Measurements from ENCODE around the gene JTB. TPM values are rescaled to one million over a fixed set of nuclear protein-coding genes. Genes with fewer than 3 reads are reported as not detected.
A peak's percentile ranks its signal among the peaks of the same experiment; 100 is the strongest.

JTB gene
- polyA plus RNA-seq, 3 donors = 150 to 391 (median 312) TPM

- H3K36me3 ChIP-seq (replicated peaks in 1 of 2; ENCODE audit: control insufficient read depth in 1 of 2, insufficient read depth in 2 of 2, low read length in 2 of 2) = peaks cover 10 to 27% of the 10 kb centered on the region in 2 donors
- peaks cover 62 to 77% of the 10 kb centered on the region in 2 donors for H3K4me1 ChIP-seq (ENCODE audit: control insufficient read depth in 1 of 2, insufficient read depth in 2 of 2, low read length in 2 of 2)
- H3K4me1 Mint-ChIP-seq = peaks cover 65% of the 10 kb centered on the region
- H3K27me3 Mint-ChIP-seq (ENCODE audit: low read depth in 3 of 3) = no peaks in the 10 kb centered on the region
- H4K20me1 ChIP-seq (ENCODE audit: insufficient read depth, low read length) = peaks cover 42% of the 10 kb centered on the region
- H3K36me3 Mint-ChIP-seq = peaks cover 17 to 31% of the 10 kb centered on the region in 2 donors
- H3K4me3 Mint-ChIP-seq = no peak overlapping the region
- WGBS (ENCODE audit: insufficient coverage) = 98% methylated on average over 11 of the region's 11 CpGs
- no peak overlapping the region for H3K4me3 ChIP-seq (replicated peaks in 1 of 3; ENCODE audit: low read depth in 2 of 3, low read length in 3 of 3)
- no peak overlapping the region for H3K4me2 ChIP-seq (replicated peaks; ENCODE audit: extremely low read depth, low read length, poor library complexity, severe bottlenecking)
- no peaks in the 10 kb centered on the region for H3K9me3 ChIP-seq (replicated peaks in 1 of 2; ENCODE audit: control insufficient read depth in 1 of 2, insufficient read depth in 1 of 2, low read length in 2 of 2)
- no peak overlapping the region for H3K9ac ChIP-seq (ENCODE audit: insufficient read depth, low read length, poor library complexity, severe bottlenecking)
- peaks cover 83% of the 10 kb centered on the region for H3K79me2 ChIP-seq (ENCODE audit: insufficient read depth, low read length)
- no peak for DNase-seq
- intact Hi-C loops (cut with micrococcal nuclease) = loop anchor here in 1 of 2 donors (5.0 kb wide), 1 partner anchor 168 kb away; no protein-coding TSS in a partner anchor
- peaks cover 0 to 4% (median 0%) of the 10 kb centered on the region in 7 donors for H3K9me3 Mint-ChIP-seq
- TF ChIP-seq CTCF (IDR thresholded peaks at IDR 0.05) = no peak
- peak overlapping the region in 5 of 7 donors; percentile 30 to 92 (median 70) for H3K27ac Mint-ChIP-seq
- no peak overlapping the region for H2AFZ ChIP-seq (ENCODE audit: insufficient read depth, low read depth, low read length, poor library complexity, severe bottlenecking)
- no peaks in the 10 kb centered on the region for H3K27me3 ChIP-seq (ENCODE audit: control insufficient read depth in 2 of 2, insufficient read depth in 2 of 2, low read length in 2 of 2)
- H3K27ac ChIP-seq (ENCODE audit: low read depth in 1 of 2, low read length in 2 of 2) = peak overlapping the region in 1 of 2 donors; percentile 11
Measured at GRCh38 chr1:153960206-153960605, 17.3 kb downstream of the JTB start.

GRCh38 chr1:153959454-153959853 lies 18.0 kb downstream of the JTB start:
- peaks cover 60 to 74% of the 10 kb centered on the region in 2 donors for H3K4me1 ChIP-seq (ENCODE audit: control insufficient read depth in 1 of 2, insufficient read depth in 2 of 2, low read length in 2 of 2)

More at GRCh38 chr1:153959454-153959853, 18.0 kb downstream of the JTB start:
- H3K36me3 Mint-ChIP-seq = peaks cover 22 to 39% of the 10 kb centered on the region in 2 donors
- no peak overlapping the region for H3K9ac ChIP-seq (ENCODE audit: insufficient read depth, low read length, poor library complexity, severe bottlenecking)
- intact Hi-C loops (cut with micrococcal nuclease) = loop anchor here in 1 of 2 donors (5.0 kb wide), 1 partner anchor 37 kb away; the partner anchor contains the start of gene GATAD2B
- no peak for DNase-seq
- 83% methylated on average over 1 of the region's 3 CpGs for WGBS (ENCODE audit: insufficient coverage)
- no peak overlapping the region for H3K4me2 ChIP-seq (replicated peaks; ENCODE audit: extremely low read depth, low read length, poor library complexity, severe bottlenecking)
- H3K27ac Mint-ChIP-seq = peak overlapping the region in 6 of 7 donors; percentile 52 to 98 (median 76)
- peak overlapping the region in 1 of 2 donors; percentile 98 for H3K4me3 Mint-ChIP-seq
- H3K9me3 Mint-ChIP-seq = peaks cover 0 to 4% (median 0%) of the 10 kb centered on the region in 7 donors
- peaks cover 16 to 35% of the 10 kb centered on the region in 2 donors for H3K36me3 ChIP-seq (replicated peaks in 1 of 2; ENCODE audit: control insufficient read depth in 1 of 2, insufficient read depth in 2 of 2, low read length in 2 of 2)
- no peaks in the 10 kb centered on the region for H3K9me3 ChIP-seq (replicated peaks in 1 of 2; ENCODE audit: control insufficient read depth in 1 of 2, insufficient read depth in 1 of 2, low read length in 2 of 2)
- H4K20me1 ChIP-seq (ENCODE audit: insufficient read depth, low read length) = peaks cover 49% of the 10 kb centered on the region
- H3K27me3 ChIP-seq (ENCODE audit: control insufficient read depth in 2 of 2, insufficient read depth in 2 of 2, low read length in 2 of 2) = no peaks in the 10 kb centered on the region
- peak overlapping the region in 1 of 3 experiments; percentile 97 for H3K4me3 ChIP-seq (replicated peaks in 1 of 3; ENCODE audit: low read depth in 2 of 3, low read length in 3 of 3)
- H2AFZ ChIP-seq (ENCODE audit: insufficient read depth, low read depth, low read length, poor library complexity, severe bottlenecking) = no peak overlapping the region
- H3K4me1 Mint-ChIP-seq = peaks cover 64% of the 10 kb centered on the region
- H3K27ac ChIP-seq (ENCODE audit: low read depth in 1 of 2, low read length in 2 of 2) = peak overlapping the region; percentile 7 to 11
- no peaks in the 10 kb centered on the region for H3K27me3 Mint-ChIP-seq (ENCODE audit: low read depth in 3 of 3)
- TF ChIP-seq CTCF (IDR thresholded peaks at IDR 0.05) = no peak
- H3K79me2 ChIP-seq (ENCODE audit: insufficient read depth, low read length) = peaks cover 84% of the 10 kb centered on the region
